SK-N-SH (cell line): Measurements from ENCODE around the gene CPVL. TPM values are rescaled to one million over a fixed set of nuclear protein-coding genes. Genes with fewer than 3 reads are reported as not detected.

ENCODE experiments used
- CTCF ChIA-PET: fragments of 300-600, 350-600 bp; formaldehyde crosslinking; extraction: SDS; loops from one replicate; lab custom pipeline; 2021; lab: Yijun Ruan, JAX
- POLR2A ChIA-PET: fragments of 350-600 bp; sonication (Branson Sonifier 250); formaldehyde crosslinking; extraction: SDS; loops from one replicate; lab custom pipeline; 2020; ENCODE audit warnings: antibody characterized with exemption, inconsistent platforms; lab: Yijun Ruan, JAX
- DNase-seq: peaks from one replicate; pipeline ENCODE4 v3.0.0; 2012
- H2AFZ ChIP-seq: fragments of 200-600 bp; sonication (generic); 2 replicates; pipeline ENCODE4 v1.8.1; 2016; ENCODE audit warnings: antibody characterized with exemption, mild to moderate bottlenecking, low read depth
- H3F3A ChIP-seq: fragments of 200-600 bp; sonication (generic); replicated peaks from 2 replicates; pipeline ENCODE3; 2016; ENCODE audit warnings: antibody characterized with exemption, mild to moderate bottlenecking; ENCODE audit not compliant: insufficient read depth
- H3K27ac ChIP-seq, 2 experiments: fragments of 200-500 bp in 1 of 2; fragments of 200-600 bp in 1 of 2; sonication (Bioruptor generic) in 1 of 2; sonication (generic), shearing (Covaris generic) in 1 of 2; 2 replicates each; pipeline versions ENCODE4 v1.5.1 to v1.6.1; 2014 to 2016; ENCODE audit warnings: low read depth in 2 of 2, inconsistent platforms in 1 of 2, low read length in 1 of 2, mild to moderate bottlenecking in 1 of 2, mixed read lengths in 1 of 2
- H3K27me3 ChIP-seq: fragments of 200-600 bp; sonication (generic), shearing (Covaris generic); 2 replicates; pipeline ENCODE4 v1.6.1; 2016; ENCODE audit warnings: mixed run types; ENCODE audit not compliant: insufficient read depth
- H3K36me3 ChIP-seq, 2 experiments: fragments of 200-500 bp in 1 of 2; fragments of 200-600 bp in 1 of 2; sonication (Bioruptor generic) in 1 of 2; sonication (generic) in 1 of 2; replicated peaks in 1 of 2; 2 replicates each; pipeline versions ENCODE3 to v1.5.1; 2014 to 2016; ENCODE audit warnings: low read length in 1 of 2, mild to moderate bottlenecking in 1 of 2; ENCODE audit not compliant: insufficient read depth in 2 of 2, control insufficient read depth in 1 of 2
- H3K4me1 ChIP-seq, 2 experiments: fragments of 200-500 bp in 1 of 2; fragments of 200-600 bp in 1 of 2; sonication (Bioruptor generic) in 1 of 2; sonication (generic), shearing (Covaris generic) in 1 of 2; 2 replicates each; pipeline versions ENCODE4 v1.5.1 to v1.6.1; 2014 to 2016; ENCODE audit warnings: low read depth in 1 of 2, low read length in 1 of 2, mixed run types in 1 of 2; ENCODE audit not compliant: insufficient read depth in 2 of 2, control insufficient read depth in 1 of 2
- H3K4me2 ChIP-seq: fragments of 200-600 bp; sonication (generic), shearing (Covaris generic); 2 replicates; pipeline ENCODE4 v1.6.1; 2017; ENCODE audit warnings: mixed run types
- H3K4me3 ChIP-seq, 2 experiments: fragments of 200-500 bp in 1 of 2; fragments of 200-600 bp in 1 of 2; sonication (Bioruptor generic) in 1 of 2; sonication (generic), shearing (Covaris generic) in 1 of 2; 2 replicates each; pipeline versions ENCODE4 v1.5.1 to v1.8.1; 2014 to 2016; ENCODE audit warnings: low read depth in 2 of 2, inconsistent platforms in 1 of 2, low read length in 1 of 2, mild to moderate bottlenecking in 1 of 2, mixed read lengths in 1 of 2, moderate library complexity in 1 of 2
- H3K79me2 ChIP-seq: fragments of 200-600 bp; sonication (generic); 2 replicates; pipeline ENCODE4 v1.8.1; 2017; ENCODE audit warnings: mild to moderate bottlenecking; ENCODE audit not compliant: insufficient read depth
- H3K9ac ChIP-seq: fragments of 200-600 bp; sonication (generic); 2 replicates; pipeline ENCODE4 v1.6.1; 2017; ENCODE audit warnings: mixed run types
- H3K9me2 ChIP-seq: fragments of 200-600 bp; sonication (generic); 2 replicates; pipeline ENCODE4 v1.6.1; 2017; ENCODE audit warnings: mixed run types
- H3K9me3 ChIP-seq: fragments of 200-600 bp; sonication (generic); 2 replicates; pipeline ENCODE4 v1.6.1; 2017; ENCODE audit warnings: mixed run types, mild to moderate bottlenecking, moderate library complexity
- H4K20me1 ChIP-seq: fragments of 200-600 bp; sonication (generic); 2 replicates; pipeline ENCODE4 v1.6.1; 2017; ENCODE audit warnings: mild to moderate bottlenecking, mixed run types; ENCODE audit not compliant: insufficient read depth
- ELF1 ChIP-seq: IDR thresholded peaks from 2 replicates; pipeline ENCODE4 v1.4.0; 2012
- EZH2phosphoT487 ChIP-seq: fragments of 200-600 bp; sonication (generic); IDR thresholded peaks from 2 replicates; pipeline ENCODE4 v1.6.1; 2017; ENCODE audit warnings: low read depth, mixed run types, mild to moderate bottlenecking, antibody characterized with exemption, moderate library complexity, borderline replicate concordance
- FOXJ3 ChIP-seq: sonication (generic); formaldehyde crosslinking; IDR thresholded peaks from 2 replicates; pipeline ENCODE4 v1.5.1; 2020; ENCODE audit warnings: mild to moderate bottlenecking, missing genetic modification reagents
- IRF3 ChIP-seq: fragments of 150-350 bp; IDR thresholded peaks from 2 replicates; pipeline ENCODE4 v1.6.1; 2016; ENCODE audit warnings: mild to moderate bottlenecking, low read depth, low read length
- MEF2A ChIP-seq: IDR thresholded peaks from 2 replicates; pipeline ENCODE4 v1.4.0; 2012; ENCODE audit warnings: low read depth, borderline replicate concordance
- POLR2AphosphoS5 ChIP-seq: IDR thresholded peaks from 2 replicates; pipeline ENCODE4 v1.6.1; 2012; ENCODE audit warnings: low read depth, low read length
- RAD21 ChIP-seq: IDR thresholded peaks from 2 replicates; pipeline ENCODE4 v1.6.1; 2012; ENCODE audit warnings: mild to moderate bottlenecking, low read length
- RCOR1 ChIP-seq: fragments of 150-350 bp; IDR thresholded peaks from 2 replicates; pipeline ENCODE4 v1.6.1; 2017; ENCODE audit warnings: antibody characterized with exemption, low read length
- REST ChIP-seq: IDR thresholded peaks from 2 replicates; pipeline ENCODE4 v1.6.1; 2012; ENCODE audit warnings: mild to moderate bottlenecking, low read depth, low read length, moderate library complexity
- SMC3 ChIP-seq: IDR thresholded peaks from 2 replicates; pipeline ENCODE4 v1.6.1; 2012; ENCODE audit warnings: low read depth, low read length, improper control_type of control experiment
- WGBS: methylation state at CpG from one replicate; pipeline ENCODE4 v1.1.6; 2017; ENCODE audit warnings: low lambda C conversion rate; 5-methylcytosine and 5-hydroxymethylcytosine counted together
- polyA plus RNA-seq, 3 experiments: library from polyadenylated mRNA; depleted of rRNA; stranded (reverse); fragments of >200 nt; gene quantifications; 2 replicates each; pipeline ENCODE4 v1.2.3, GENCODE V29; 2012
- TF ChIP-seq, protein P1 (sequence below): IDR thresholded peaks from 2 replicates; pipeline ENCODE4 v1.4.0; 2012; ENCODE audit warnings: low read depth, borderline replicate concordance

Gene CPVL
- polyA plus RNA-seq, 1 of the 3 experiments (the other 2 are of a cell fraction) = not detected

- no peak for TF ChIP-seq REST
- TF ChIP-seq EZH2phosphoT487 = no peak
- no peak for TF ChIP-seq ELF1
- TF ChIP-seq RAD21 = no peak
- TF ChIP-seq, protein P1, sequence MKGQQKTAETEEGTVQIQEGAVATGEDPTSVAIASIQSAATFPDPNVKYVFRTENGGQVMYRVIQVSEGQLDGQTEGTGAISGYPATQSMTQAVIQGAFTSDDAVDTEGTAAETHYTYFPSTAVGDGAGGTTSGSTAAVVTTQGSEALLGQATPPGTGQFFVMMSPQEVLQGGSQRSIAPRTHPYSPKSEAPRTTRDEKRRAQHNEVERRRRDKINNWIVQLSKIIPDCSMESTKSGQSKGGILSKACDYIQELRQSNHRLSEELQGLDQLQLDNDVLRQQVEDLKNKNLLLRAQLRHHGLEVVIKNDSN = no peak
Measured at GRCh38 chr7:29132980-29133379, 13.4 kb downstream of the CPVL start (continued).

- POLR2A ChIA-PET = no interaction called here
- no peaks in the 10 kb centered on the region for H3K36me3 ChIP-seq
- CTCF ChIA-PET = interaction anchor here (0.9 to 48.2 kb wide), 11 partner anchors 8 to 277 kb away, joined by 3 to 1647 read pairs (median 7); partner anchors contain the start of gene CPVL
Measured at GRCh38 chr7:29131678-29132077, 14.7 kb downstream of the CPVL start.

GRCh38 chr7:29130096-29130495 is 16.2 kb downstream of the CPVL start:
- Histone ChIP-seq H3K36me3 (no peaks in the 10 kb centered on the region), H2AFZ (no peak overlapping the region), H3K27me3 (no peaks in the 10 kb centered on the region), H3K4me1 (no peaks in the 10 kb centered on the region), H3K4me2 (no peak overlapping the region), H3F3A (no peaks in the 10 kb centered on the region), H3K79me2 (no peaks in the 10 kb centered on the region), H3K4me3 (no peak overlapping the region), H3K9me3 (no peaks in the 10 kb centered on the region), H3K9me2 (no peaks in the 10 kb centered on the region), H3K9ac (no peak overlapping the region), H4K20me1 (no peaks in the 10 kb centered on the region), H3K27ac (no peak overlapping the region)
- ChIA-PET POLR2A (no interaction called here), CTCF (interaction anchor here (0.9 to 48.2 kb wide), 8 partner anchors 13 to 227 kb away, joined by 3 to 1647 read pairs (median 3); no protein-coding TSS in a partner anchor)
- TF ChIP-seq FOXJ3 (CRISPR knock-in tag) = no peak
- TF ChIP-seq ELF1 = no peak
- no peak for TF ChIP-seq RCOR1
- WGBS = 52% methylated on average over 1 of the region's 1 CpG
- DNase-seq = no peak

More at GRCh38 chr7:29131678-29132077, 14.7 kb downstream of the CPVL start:
- Histone ChIP-seq H3F3A (no peaks in the 10 kb centered on the region), H3K27ac (no peak overlapping the region), H3K27me3 (no peaks in the 10 kb centered on the region), H4K20me1 (no peaks in the 10 kb centered on the region), H3K4me3 (no peak overlapping the region), H3K4me1 (no peaks in the 10 kb centered on the region), H3K79me2 (no peaks in the 10 kb centered on the region), H2AFZ (no peak overlapping the region), H3K4me2 (no peak overlapping the region), H3K9me2 (no peaks in the 10 kb centered on the region), H3K9ac (no peak overlapping the region), H3K9me3 (no peaks in the 10 kb centered on the region)
- no peak for TF ChIP-seq IRF3
- no peak for TF ChIP-seq POLR2AphosphoS5
- no peak for TF ChIP-seq MEF2A
- no peak for TF ChIP-seq SMC3
- WGBS = 52% methylated on average over 5 of the region's 5 CpGs
- DNase-seq = no peak
